HG03442 (cell line): Measurements from ENCODE around the gene ARHGEF16.

Experiments used
- ATAC-seq: cut with Tn5 transposase; IDR thresholded peaks from one replicate; pipeline ENCODE4 v1.9.1; 2021; ENCODE audit warnings: mild to moderate bottlenecking, moderate library complexity; ENCODE audit not compliant: unreplicated experiment

ARHGEF16 gene

DNA sequence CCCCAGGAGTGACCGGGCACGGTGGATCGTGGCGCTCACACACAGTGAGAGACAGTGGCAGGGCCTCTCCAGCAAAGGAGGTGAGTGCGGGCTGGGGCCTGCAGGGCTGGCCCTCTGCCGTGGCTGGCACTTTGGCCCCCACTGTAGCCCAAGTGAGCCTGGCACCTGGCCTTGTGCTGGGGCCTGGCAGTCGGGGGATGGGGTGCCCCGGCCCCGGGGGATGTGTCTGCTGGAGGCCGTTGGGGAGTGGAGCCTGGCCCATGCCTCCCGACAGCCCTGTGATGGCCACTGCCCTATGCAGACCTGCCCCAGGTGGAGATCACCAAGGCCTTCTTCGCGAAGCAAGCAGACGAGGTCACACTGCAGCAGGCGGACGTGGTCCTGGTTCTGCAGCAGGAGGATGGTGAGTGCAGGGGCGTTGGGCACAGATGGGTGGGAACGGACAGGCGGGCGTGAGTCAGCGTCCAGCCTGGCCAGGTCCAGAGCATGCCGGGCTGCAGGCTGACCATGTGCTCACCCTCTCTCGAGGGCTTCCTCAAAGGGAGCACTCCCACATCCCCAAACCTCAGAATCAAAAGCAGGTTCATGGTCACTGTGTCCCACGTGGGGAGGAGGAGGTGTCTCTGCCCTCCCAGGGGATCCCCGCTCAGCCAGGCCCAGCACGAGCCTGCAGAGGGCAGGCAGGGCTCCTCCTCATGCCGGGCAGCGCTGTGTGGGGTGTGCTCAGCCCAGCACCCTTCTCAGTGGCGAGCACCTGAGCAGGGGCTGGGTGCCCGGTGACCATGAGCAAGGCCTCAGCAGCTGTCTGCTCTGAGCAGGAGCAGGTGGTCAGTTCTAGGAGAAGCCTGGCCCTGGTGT, 25.3 kb downstream of the ARHGEF16 start:
- no peak for ATAC-seq

DNA sequence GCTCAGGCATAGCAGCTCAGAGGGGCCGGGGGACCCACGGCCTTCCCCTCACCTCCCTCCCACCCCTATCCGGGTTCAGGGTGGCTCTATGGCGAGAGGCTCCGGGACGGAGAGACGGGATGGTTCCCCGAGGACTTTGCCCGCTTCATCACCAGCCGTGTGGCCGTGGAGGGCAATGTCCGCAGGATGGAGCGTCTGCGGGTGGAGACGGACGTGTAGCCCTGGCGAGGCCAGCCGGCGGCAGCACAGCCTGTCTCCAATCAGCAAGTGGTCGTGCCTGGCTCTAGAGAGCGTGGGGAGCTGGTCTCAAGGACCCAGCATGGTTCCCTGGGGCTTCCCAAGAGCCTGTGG, 25.9 kb downstream of the ARHGEF16 start:
- no peak for ATAC-seq

DNA sequence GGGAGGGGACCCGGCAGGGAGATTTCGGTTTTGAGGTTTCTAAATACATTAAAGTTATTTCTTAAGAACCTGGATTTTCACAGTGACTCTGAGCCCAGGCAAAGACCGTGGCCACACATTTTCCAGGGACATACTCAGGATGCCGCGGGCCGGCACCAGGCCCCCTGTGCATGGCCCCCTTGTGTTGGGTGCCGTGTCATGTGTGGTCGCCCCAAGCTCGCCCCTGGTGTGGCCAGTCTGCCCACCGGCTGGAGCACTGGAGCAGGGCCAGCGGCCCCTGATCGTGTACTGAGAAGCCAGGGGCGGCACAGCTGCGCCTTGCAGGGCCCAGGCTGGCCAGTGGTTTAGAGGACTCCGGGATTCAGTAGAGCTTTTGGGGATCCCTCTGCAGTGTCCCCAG, 26.6 kb downstream of the ARHGEF16 start:
- ATAC-seq, result no peak

DNA sequence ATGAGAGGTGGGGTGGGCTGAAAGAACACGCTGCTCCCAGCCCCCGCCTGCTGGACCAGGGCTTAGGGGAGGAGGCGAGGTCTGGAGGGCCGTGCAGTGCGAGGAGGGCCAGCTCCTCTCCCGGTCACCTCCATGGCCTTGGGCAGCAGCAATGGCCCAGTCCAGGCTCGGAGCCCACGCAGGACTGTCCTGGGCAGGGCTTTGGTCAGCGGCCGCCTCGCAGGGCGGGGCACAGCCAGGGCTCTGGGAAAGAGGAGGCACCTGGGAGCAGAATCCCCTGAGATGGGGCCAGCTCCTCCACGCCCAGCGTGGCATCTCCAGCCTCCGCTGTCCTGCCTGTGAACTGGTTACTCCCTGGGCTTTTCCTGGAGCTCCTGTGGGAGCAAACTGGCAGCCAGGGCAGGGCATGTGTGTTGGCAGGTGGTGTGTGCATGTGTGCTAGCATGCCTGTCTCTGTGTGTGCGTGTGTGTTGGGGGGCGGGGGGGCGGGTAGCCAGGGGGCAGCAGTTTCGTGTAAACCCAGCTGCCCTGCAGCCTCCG, 27.4 kb downstream of the ARHGEF16 start:
- no peak for ATAC-seq

DNA sequence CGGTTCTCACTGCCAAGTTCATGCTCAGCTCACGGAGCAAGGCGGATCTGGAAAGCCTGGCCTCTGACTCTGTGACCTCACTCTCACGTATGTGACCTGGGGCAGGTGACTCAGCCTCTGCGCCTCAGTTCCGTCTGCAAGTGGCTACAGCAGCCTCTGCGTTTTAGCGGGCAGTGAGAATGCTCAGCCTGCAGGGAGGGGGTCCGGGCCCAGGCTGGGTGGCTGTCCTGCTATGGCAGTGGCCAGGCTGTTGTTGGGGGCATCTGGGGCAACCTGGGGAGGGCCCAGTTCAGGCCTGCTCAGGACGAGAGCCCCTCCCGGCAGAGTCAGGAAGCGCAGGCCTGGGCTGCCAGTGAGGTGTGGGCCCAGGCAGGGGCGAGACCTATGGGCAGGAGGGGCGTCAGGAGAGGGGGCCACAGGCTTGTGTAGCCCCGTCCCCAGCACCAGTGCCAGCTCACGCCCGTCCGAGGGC, 27.9 kb downstream of the ARHGEF16 start:
- ATAC-seq, result no peak

DNA sequence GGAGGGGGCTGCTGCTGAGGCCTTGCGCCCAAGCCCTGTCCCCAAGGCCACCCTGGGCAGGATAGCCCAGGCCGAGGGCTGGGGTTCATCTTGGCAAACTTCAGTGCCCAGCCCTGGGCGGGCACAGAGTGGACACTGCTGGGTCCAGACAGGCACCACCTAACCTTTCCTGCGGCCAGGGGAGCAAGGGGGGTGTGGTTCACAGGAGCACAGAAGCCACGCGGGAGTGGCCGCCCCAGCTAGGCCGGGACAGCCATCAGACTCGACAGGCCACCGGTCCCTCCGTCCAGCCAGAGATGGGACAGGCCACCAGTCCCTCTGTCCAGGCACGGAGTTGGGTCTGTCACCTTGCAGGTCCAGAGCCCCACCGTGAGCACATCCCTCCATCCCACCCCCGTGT, 28.9 kb downstream of the ARHGEF16 start:
- no peak for ATAC-seq

DNA sequence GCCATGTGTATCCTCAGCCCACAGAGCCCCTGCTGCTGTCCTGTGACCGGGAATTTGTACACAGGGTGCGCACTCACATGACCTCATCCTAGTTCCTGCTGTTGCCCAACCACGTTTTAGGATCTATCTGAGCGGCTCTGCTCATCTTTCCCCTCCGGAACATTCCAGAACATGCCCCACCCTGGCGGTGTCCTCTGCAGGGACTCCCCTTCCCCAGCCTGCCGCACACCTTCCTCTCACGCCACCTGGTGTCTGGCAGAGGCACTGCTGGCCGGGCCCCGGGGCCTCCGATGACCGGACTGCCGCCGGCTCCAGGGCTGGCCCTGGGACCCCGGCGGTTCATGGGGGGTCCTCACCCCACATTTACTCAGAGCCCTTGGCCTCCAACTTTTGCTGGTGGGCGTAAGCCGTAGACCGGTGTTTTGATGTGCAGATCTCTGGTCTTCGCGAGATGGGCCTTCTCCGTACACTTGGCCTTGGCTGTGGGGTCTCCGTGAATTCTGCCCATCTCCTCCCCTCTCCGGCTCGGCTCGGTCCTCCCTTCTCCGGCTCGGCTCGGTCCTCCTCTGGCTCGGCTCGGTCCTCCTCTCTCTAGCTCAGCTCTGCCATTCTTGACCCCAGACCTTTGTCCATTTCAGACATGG, 29.5 kb downstream of the ARHGEF16 start:
- no peak for ATAC-seq

DNA sequence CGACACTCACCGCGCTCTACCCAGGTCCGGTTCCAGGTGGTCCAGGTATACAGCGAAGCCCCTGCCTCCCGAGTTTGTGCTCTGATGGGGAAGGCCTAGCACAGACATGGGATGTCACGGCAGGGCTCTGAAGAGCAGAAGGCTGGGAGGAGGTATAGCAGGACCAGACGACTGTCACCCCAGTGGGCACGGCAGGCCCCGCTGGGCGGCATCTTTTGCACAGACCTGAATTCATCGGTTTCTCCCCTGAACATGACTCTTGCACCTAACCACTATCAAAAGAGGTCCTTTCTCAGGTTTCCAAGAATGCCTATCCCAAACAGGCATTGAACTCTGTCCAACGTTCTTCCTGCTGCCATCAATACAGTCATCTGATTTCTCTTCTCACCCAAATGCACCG, 30.6 kb downstream of the ARHGEF16 start:
- ATAC-seq, result no peak

DNA sequence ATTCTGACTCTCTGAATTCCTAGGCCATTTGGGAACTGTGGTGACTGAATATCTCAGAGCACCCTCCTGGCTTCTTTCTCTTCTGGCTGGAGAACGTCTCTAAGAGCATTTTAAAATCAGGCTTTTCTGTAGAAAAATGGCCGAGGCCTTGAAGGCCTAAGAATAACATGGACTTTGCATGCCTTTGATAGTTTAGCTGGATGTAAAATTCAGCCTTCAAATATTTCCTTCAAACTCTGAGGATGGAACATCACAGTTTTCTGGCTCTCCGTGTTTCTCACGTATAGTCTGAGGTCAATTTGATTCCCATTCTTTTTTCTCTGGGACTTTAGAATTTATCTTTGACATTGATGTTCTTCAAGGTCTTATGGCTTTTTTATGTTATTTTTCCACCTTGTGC, 34.0 kb downstream of the ARHGEF16 start:
- ATAC-seq, result no peak

DNA sequence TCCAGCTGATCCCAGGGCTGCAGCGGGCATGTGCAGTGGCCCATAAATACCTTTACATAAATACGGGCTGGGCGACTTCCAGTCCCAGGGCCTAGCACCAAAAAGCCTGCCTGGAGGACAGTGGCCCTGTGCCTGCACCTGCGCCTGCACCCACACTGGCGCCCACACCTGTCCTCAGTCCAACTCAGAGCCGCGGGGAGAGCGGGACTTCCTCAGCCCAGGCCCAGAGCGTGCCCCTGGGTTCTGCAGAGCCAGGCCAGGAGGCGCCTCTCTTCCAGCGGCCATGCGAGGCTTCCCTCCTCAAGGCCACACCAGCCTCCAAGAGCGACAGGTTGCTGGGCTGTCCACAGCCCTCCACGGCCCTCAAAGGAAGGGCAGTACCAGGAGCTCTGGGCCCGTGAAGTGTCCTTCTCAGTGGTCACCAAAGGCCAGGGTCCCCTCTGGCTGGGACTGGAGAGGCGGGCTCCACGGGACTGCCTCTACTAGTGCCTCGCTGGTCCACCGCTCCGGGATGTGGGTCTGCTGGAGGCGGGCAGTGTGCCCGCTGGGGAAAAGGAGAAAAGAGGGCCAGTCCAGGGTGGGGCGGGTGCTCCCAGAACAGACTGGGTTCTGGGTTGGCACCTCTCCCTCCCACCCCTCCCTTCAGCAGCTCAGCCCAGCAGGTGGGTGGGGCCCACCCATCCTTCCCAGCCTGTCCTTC, 35.7 kb downstream of the ARHGEF16 start:
- ATAC-seq, result no peak

DNA sequence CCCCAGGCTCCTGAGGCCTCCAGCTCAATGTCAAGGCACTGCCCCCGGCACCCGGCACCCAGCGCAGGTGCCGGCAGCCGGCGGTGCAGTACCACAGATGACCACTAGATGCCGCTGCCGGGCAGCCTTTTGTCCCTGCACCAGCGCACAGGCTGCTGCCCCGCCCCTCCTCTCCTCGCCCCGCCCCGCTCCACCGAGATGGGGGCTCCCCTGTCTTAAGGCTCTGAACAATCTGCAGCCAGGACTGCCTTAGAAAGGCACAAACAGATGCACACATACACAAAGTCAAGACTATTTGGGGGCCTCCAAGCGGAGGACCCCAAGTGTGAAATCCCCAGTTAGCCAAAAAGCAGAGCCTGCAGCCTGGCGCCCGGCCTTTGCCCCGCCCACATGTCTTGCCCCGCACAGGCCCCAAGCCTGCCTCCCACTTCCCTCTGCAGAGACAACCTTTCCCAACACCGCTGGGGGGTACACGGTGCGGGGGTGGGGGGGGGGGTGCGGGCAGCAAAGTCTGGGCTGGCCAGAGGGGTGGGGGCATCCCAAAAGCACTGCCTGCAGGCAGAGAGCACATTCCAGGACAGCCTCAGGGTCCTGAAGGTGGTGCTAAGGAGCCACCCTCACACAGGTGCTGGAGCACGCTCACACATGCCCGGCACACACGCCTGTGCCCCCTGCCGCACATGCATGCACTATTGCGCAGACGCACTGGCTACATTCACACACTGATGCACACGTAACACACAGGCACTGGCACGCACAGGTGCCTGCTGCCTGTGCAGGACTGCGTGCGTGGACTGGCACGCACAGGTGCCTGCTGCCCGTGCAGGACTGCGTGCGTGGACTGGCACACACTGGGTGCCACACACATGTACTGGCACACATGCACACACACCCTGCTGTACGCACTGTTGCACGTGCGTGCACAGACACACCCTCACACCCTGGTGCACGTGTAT, 37.1 kb downstream of the ARHGEF16 start:
- ATAC-seq, result no peak

DNA sequence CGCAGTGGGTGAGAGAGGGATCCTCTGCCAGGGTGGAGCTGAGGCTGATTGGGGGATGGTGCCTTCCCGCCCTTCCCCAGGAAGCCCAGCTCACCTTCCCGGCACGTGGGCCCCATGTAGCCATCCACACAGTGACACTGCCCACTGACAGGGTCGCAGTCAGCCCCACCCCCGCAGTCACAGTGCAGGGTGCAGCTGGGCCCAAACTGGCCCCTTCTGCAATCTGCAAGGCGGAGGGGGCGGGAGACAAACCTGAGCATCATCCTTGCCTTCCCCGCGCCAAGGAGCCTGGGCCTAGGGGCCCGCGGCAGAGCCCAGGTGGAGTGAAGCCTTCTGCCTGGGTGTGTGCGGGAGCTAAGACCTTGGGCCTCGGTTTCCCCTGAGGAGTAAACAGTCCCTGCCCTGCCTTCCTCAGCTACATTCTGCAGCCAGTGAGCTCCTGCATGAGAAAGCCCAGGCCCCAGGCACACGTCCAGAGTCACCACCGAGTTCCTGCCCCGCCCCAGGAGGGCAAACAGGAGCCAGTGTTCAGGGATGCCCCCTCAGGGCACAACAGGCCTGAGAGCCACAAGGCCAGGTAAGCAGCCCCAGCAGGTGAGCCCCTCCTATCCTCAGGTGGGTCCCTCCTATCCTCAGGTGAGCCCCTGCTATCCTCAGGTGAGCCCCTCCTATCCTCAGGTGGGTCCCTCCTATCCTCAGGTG, 38.2 kb downstream of the ARHGEF16 start:
- no peak for ATAC-seq

DNA sequence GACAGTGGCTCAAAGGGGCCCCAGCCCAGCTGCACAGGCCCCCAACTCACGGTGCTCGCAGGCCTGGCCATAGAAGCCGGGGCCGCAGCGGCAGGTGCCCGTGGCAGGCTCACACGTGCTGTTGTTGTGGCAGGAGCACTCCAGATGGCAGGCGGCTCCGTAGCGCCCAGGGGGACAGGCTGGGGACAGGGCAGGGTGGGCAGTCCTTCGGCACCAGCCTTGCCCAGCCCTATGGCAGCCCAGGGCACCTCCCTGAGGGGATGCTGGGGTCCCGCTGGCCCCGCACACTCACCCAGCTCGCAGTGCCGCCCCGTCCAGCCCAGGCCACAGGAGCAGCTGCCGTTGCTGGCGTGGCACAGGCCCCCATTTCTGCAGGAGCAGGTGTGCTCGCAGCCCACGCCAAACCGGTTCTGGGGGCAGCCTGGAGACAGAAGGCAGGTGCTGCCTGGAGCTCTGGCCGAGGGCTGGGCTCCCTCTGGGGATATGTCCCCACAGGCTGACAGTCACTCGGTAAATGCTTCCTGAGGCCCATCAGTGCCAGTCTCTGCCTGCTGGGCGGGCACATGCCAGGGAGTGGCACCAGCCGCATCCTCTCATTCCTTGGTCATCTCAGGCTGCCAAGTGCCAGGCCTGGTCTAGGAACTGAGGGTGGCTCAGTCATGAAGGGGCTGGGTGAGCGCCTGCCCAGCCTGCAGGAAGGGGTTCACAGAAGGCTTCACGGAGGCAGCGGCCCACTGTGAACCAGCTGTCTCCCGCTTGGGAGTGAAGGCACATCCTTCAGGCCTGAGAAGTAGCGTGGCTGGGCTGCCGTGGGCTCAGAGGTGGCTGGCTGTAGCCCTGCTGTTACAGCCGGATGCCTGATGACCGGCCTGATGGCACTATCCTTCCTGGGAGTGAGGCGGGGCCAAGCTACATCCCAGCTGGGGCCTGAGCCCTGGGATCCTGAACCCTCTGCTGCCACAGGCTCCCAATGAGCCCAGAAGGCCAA, 40.1 kb downstream of the ARHGEF16 start:
- no peak for ATAC-seq

DNA sequence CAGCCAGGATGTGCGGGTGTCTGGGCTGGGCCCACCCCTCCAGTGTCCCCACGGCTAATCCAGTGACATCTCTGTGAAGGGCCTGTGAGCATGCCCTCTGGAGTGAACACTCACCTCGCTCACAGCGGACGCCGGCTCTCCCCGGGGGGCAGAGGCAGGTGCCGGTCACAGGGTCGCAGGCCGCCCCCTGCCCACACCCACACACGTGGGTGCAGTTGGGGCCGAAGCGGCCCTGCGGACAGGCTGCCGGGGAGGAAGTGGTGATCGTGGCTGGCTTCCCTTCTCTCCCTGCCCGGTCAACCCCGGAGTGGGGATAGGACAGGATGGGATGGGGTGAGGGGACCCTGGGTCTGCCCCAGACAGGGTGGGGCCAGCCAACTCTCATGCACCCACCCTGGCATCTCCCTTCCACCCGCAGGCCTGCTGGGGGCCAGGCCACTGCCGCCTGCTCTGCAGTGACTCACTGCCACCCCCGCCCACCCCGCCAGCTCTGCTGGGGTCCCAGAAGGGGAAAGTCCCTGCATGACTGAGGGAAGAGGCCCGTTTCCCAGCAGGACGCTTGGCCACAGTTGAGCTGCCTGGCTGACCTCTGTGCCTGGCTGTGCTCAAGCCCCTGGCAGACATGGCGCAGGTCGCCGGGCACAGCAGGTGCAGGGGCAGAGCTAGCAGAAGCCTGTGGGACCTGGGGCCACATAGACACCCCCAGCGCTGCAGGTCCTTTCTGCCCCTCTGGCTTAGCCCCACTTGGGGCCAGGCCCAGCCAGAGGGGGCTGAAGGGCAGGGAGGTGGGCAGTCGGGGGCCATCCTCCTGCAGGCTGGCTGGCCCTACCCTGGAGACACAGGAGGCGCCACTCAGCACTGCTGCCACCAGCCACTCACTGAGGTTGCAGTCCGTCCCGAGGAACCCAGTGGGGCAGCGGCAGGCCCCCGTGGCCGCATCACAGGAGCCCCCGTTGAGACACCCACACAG, 41.6 kb downstream of the ARHGEF16 start:
- no peak for ATAC-seq

DNA sequence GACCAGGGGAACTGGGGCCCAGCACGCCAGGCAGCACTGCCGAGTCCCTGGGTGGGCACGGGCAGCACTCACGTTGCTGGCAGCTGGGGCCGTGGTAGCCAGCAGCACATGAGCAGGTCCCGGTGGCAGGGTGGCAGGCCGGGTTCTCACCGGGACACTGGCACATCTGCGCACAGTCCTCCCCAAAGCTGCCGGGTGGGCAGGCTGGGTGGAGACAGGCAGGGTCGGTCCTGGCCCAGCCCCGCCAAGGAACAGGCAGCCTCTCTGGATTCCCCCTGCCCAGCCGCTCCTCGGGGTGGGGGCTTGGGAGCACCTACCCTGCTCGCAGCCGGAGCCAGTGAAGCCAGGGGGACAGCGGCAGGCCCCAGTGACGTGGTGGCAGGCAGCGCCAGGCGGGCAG, 42.5 kb downstream of the ARHGEF16 start:
- ATAC-seq, result no peak

DNA sequence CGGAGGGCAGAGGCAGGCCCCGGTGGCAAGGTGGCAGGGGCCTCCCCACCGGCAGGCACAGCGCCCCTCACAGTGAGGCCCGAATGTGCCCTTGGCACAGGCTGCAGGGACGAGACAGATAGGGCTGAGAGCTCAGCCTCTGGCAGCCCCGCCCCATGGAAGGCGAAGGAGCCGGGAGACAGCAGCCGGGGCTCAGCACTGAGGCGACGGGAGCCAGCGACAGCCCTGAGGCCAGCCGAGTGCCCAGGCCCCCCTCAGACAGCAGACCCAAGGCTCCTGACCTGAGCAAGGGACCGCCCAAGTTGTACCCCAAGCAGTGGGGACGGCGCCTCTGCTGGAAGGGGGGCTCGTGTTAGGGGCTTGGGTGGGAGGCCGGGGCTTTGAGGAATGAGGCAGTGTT, 43.1 kb downstream of the ARHGEF16 start:
- ATAC-seq, result no peak

DNA sequence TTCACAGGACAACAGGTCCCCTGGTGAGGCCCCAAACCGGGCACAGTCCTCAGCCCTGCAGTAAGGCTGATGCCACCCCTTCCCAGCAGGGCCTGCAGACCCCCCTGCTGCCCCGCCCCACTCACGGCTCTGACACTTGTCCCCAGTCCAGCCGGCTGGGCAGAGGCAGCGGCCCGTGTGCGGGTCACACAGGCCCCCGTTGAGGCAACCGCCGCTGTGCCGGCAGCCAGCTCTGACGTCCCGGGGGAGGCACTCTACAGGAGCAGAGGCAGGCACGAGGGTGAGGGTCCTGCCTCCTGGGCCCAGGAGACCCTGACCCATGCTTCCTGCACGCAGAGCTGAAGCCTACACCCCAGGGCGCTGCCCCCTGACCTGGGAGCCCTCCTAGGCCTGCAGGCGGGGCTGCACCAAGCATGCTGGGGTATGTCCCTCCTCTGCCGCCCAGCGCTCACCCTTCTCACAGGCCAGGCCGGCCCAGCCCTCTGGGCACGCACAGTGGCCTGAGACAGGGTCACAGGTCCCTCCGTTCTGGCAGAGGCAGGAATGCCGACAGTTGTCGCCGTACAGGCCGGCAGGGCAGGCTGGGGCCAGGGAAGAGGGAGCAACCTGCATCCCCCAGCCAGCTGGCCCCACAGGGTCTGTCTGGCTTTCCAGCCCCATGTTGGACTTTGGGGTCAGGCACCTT, 43.9 kb downstream of the ARHGEF16 start:
- ATAC-seq, result no peak
